ENCODE data around the gene STAC3. TPM values are rescaled to one million over a fixed set of nuclear protein-coding genes. Genes with fewer than 3 reads are reported as not detected.

Gene STAC3
- total RNA-seq, 1 experiment from 2014 or later, result 1,339 TPM

- H3K4me3 ChIP-seq, result no peak overlapping the region
- H3K36me3 ChIP-seq, result no peaks in the 10 kb centered on the region
- no peaks in the 10 kb centered on the region for H3K9me3 ChIP-seq (replicated peaks)
- H3K4me1 ChIP-seq, result peaks cover 14% of the 10 kb centered on the region
- DNase-seq, result peak in 1 of 2 experiments; percentile 78
- H3K27me3 ChIP-seq, result no peaks in the 10 kb centered on the region
- no peak overlapping the region for H3K27ac ChIP-seq
These were observed 25.9 kb downstream of the STAC3 start for GRCh38 chr12:57224973-57225679.

GRCh38 chr12:57224278-57224972 lies 26.6 kb downstream of the STAC3 start:
- peaks cover 3% of the 10 kb centered on the region; the same call in 1 of the 2 replicates for H3K27me3 ChIP-seq
- peak in 1 of 2 experiments; percentile 56 for DNase-seq
- H3K36me3 ChIP-seq, result no peaks in the 10 kb centered on the region
- peaks cover 14% of the 10 kb centered on the region for H3K4me1 ChIP-seq
- no peak overlapping the region for H3K27ac ChIP-seq
- no peak overlapping the region for H3K4me3 ChIP-seq
- no peaks in the 10 kb centered on the region for H3K9me3 ChIP-seq (replicated peaks)

GRCh38 chr12:57223191-57224165 lies 27.5 kb downstream of the STAC3 start:
- H3K27me3 ChIP-seq, result peaks cover 7% of the 10 kb centered on the region; the same call in 1 of the 2 replicates
- peaks cover 11% of the 10 kb centered on the region for H3K4me1 ChIP-seq
- no peaks in the 10 kb centered on the region for H3K9me3 ChIP-seq (replicated peaks)
- no peak overlapping the region for H3K4me3 ChIP-seq
- no peak overlapping the region for H3K27ac ChIP-seq
- DNase-seq, result peak in 1 of 2 experiments; percentile 64
- H3K36me3 ChIP-seq, result no peaks in the 10 kb centered on the region

- DNase-seq, result no peak
- Histone ChIP-seq H3K27me3 (peaks cover 13% of the 10 kb centered on the region), H3K27ac (no peak overlapping the region), H3K4me3 (no peak overlapping the region), H3K36me3 (no peaks in the 10 kb centered on the region), H3K4me1 (peaks cover 19% of the 10 kb centered on the region), H3K9me3 (replicated peaks) (no peaks in the 10 kb centered on the region)
These were observed 28.4 kb downstream of the STAC3 start for GRCh38 chr12:57222286-57223190.

GRCh38 chr12:57221169-57221917 lies 29.6 kb downstream of the STAC3 start:
- no peak for DNase-seq
- H3K4me1 ChIP-seq, result peaks cover 17% of the 10 kb centered on the region
- H3K9me3 ChIP-seq (replicated peaks), result no peaks in the 10 kb centered on the region
- no peaks in the 10 kb centered on the region for H3K36me3 ChIP-seq
- H3K27me3 ChIP-seq, result peaks cover 16% of the 10 kb centered on the region
- H3K27ac ChIP-seq, result no peak overlapping the region
- no peak overlapping the region for H3K4me3 ChIP-seq

- H3K27me3 ChIP-seq, result peaks cover 16% of the 10 kb centered on the region
- no peak overlapping the region for H3K27ac ChIP-seq
- DNase-seq, result no peak
- H3K4me3 ChIP-seq, result no peak overlapping the region
- peaks cover 19% of the 10 kb centered on the region for H3K4me1 ChIP-seq
- H3K9me3 ChIP-seq (replicated peaks), result no peaks in the 10 kb centered on the region
- H3K36me3 ChIP-seq, result no peaks in the 10 kb centered on the region
These were observed 30.2 kb downstream of the STAC3 start for GRCh38 chr12:57220770-57221168.

GRCh38 chr12:57219993-57220754 lies 30.8 kb downstream of the STAC3 start:
- DNase-seq, result no peak
- no peaks in the 10 kb centered on the region for H3K36me3 ChIP-seq
- peaks cover 25% of the 10 kb centered on the region for H3K4me1 ChIP-seq
- no peaks in the 10 kb centered on the region for H3K9me3 ChIP-seq (replicated peaks)
- H3K4me3 ChIP-seq, result no peak overlapping the region
- H3K27ac ChIP-seq, result no peak overlapping the region
- H3K27me3 ChIP-seq, result peaks cover 16% of the 10 kb centered on the region

- no peak for DNase-seq
- Histone ChIP-seq H3K4me3 (no peak overlapping the region), H3K27ac (no peak overlapping the region), H3K36me3 (no peaks in the 10 kb centered on the region), H3K4me1 (peaks cover 30% of the 10 kb centered on the region), H3K27me3 (peaks cover 16% of the 10 kb centered on the region), H3K9me3 (replicated peaks) (no peaks in the 10 kb centered on the region)
These were observed 31.6 kb downstream of the STAC3 start for GRCh38 chr12:57219205-57219992.

GRCh38 chr12:57218030-57218853 lies 32.7 kb downstream of the STAC3 start:
- H3K4me1 ChIP-seq, result peaks cover 39% of the 10 kb centered on the region
- H3K9me3 ChIP-seq (replicated peaks), result no peaks in the 10 kb centered on the region
- peaks cover 16% of the 10 kb centered on the region for H3K27me3 ChIP-seq
- H3K27ac ChIP-seq, result no peak overlapping the region
- no peaks in the 10 kb centered on the region for H3K36me3 ChIP-seq
- peak in 1 of 2 experiments; percentile 86 for DNase-seq
- no peak overlapping the region; the same call in 1 of the 2 replicates for H3K4me3 ChIP-seq

- Histone ChIP-seq H3K4me3 (peak overlapping the region; percentile 70), H3K27me3 (peaks cover 16% of the 10 kb centered on the region), H3K36me3 (no peaks in the 10 kb centered on the region), H3K4me1 (peaks cover 39% of the 10 kb centered on the region), H3K9me3 (replicated peaks) (no peaks in the 10 kb centered on the region), H3K27ac (no peak overlapping the region)
- DNase-seq, result peak; percentile 89 to 94
These were observed 33.8 kb downstream of the STAC3 start for GRCh38 chr12:57216921-57217879.

All from SJCRH30 (cell line).